Daoy (cell line): Measurements from ENCODE around the gene ALCAM. TPM values are rescaled to one million over a fixed set of nuclear protein-coding genes. Genes with fewer than 3 reads are reported as not detected.
"Not testable (repeated sequence)": the region's sequence is repeated elsewhere in the genome, so short reads cannot be mapped to it uniquely, and the experiment has no call there.

Source experiments
- DNase-seq: peaks from one replicate; pipeline ENCODE4 v3.0.0-alpha.2; 2015; ENCODE audit warnings: low read depth
- total RNA-seq: library from RNA; depleted of rRNA; stranded (reverse); fragments of >200 nt; shearing (Covaris generic); gene quantifications from 2 replicates; pipeline ENCODE4 v1.2.3, GENCODE V29; 2014

ALCAM gene
- total RNA-seq, 1 experiment from 2014 or later, result 102 TPM

GRCh38 chr3:105584003-105584790 lies 217.5 kb downstream of the ALCAM start:
- no peak for DNase-seq

DNA sequence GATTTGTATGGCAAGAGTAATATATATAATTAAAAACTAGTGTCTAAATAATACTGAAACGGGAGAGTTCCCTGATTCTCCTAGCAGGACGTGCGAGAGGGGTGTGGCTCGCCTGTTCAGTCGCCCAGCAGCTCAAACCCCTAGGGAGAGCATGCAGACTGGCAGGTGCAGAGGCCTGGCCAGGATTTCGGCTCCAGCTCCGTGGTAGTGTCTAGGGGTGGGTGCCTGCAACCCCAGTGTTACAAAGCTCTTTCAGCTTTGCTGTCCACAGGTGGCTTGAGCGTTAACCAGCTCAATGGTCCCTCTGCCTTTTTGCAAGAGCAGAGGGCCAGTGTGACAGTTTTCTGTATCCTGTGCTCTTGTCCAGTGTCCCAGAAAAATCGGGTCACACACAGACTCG lies 226.6 kb downstream of the ALCAM start:
- DNase-seq, result no peak

DNA sequence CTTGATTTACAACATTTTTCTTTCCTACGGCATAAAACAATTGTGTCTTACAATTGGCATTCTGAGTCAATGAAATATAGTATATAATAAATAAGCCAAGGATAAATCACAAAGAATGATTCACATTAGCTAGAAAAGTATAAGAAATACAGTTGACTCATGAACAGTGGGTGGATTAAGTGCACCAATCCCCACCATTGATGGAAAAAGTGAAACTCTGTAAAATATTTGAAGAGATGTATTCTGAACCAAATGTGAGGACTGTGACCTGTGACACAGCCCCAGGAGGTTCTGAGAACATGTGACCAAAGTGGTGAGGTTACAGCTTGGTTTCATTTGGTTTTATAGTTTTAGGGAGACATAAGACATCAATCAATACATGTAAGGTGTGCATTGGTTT lies 227.5 kb downstream of the ALCAM start:
- no peak for DNase-seq

DNA sequence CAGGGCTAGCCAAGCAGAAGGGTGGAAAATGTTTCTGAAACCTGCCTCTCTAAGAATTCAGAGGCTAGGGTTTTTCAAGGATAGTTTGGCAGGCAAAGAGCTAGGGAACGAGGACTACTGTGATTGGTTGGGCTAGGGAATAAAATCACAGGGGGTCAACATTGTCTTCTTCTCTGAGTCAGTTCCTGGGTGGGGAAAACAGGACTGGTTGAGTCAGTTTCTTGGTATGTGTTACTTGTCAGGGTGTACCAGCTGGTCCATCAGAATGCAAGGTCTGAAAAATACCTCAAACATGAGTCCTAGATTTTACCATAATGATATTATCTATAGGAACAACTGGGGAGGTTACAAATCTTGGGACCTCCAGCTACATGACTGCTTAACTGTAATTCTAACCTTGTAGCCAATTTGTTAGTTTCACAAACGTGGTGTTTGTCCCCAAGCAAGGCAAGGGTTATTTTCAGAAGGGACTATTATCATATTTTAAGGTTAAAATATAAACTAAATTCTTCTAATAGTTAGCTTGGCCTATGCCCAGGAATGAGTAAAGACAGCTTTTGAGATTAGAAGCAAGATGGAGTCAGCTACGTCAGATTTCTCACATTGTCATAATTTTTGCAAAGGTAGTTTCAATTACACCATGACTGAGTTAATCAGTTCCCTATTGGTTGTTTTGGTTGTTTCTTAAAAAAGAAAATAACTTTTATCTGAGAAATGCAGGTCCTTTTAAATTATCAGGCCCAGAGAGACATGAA lies 231.5 kb downstream of the ALCAM start:
- DNase-seq, result peak; percentile 78

GRCh38 chr3:105599350-105599749 lies 232.6 kb downstream of the ALCAM start:
- DNase-seq, result no peak

- DNase-seq, result not testable (repeated sequence)
Measured at GRCh38 chr3:105601756-105602155, 235.0 kb downstream of the ALCAM start.

DNA sequence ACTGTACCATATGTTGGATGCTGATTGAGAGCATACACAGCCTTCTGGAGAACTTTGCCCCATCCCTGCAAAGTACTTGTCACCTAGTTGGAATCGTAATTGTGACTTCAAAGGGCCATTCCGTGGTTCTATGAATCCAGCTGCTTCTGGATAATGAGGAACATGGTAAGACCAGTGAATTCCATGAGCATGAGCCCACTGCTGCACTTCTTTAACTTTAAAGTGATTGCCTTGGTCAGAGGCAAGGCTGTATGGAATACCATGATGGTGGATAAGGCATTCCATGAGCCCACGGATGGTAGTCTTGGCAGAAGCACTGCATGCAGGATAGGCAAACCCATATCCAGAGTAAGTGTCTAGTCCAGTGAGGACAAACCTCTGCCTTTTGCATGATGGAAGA lies 235.6 kb downstream of the ALCAM start:
- DNase-seq, result not testable (repeated sequence)

GRCh38 chr3:105603516-105603915 lies 236.8 kb downstream of the ALCAM start:
- not testable (repeated sequence) for DNase-seq

DNA sequence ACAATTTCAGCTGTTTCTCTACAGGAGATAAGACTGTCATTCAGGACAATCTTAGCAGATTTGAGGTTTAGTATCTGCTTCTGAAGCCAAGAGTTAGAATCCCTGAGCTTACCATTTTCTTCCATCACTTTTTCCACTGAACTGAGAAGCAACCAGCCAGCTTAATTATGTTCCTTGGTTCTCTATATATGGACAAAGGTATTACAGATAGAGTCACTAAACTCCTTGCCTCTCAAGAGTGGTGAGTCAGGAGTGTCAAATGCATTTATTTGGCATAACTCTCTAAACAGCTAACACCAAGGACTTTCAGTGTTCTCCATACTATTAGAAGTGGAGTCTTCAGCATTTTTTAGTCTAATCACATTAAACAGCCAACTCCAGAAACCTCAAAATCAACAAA lies 239.3 kb downstream of the ALCAM start:
- peak; percentile 8 for DNase-seq

GRCh38 chr3:105608623-105609022 lies 241.9 kb downstream of the ALCAM start:
- DNase-seq, result no peak

GRCh38 chr3:105610473-105610872 lies 243.8 kb downstream of the ALCAM start:
- DNase-seq, result no peak

GRCh38 chr3:105611304-105612192 lies 244.8 kb downstream of the ALCAM start:
- DNase-seq, result no peak

GRCh38 chr3:105613120-105613519 lies 246.4 kb downstream of the ALCAM start:
- DNase-seq, result no peak

GRCh38 chr3:105614288-105615030 lies 247.8 kb downstream of the ALCAM start:
- no peak for DNase-seq

DNA sequence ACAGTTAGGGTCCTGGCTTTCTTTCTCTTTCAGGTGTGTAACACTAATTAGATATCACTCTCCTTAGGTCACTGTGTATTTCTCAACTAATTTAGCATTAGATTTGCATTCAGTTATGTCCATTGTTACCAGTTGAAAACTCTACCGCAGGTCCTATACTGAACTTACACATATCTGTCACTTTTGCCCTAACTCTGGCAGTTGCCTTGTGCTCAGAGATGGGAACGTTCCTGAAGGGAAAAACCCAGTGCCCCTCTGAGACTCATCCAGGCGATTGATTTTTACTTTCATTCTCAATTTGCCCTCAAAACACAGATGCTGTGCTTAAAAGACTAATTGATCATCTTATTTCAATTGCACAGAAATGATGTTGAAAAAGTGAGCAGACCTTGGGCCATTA lies 249.1 kb downstream of the ALCAM start:
- no peak for DNase-seq

GRCh38 chr3:105616374-105617121 lies 249.8 kb downstream of the ALCAM start:
- DNase-seq, result no peak

- no peak for DNase-seq
Measured at GRCh38 chr3:105618556-105618955, 251.8 kb downstream of the ALCAM start.

- DNase-seq, result no peak
Measured at GRCh38 chr3:105619651-105620050, 252.9 kb downstream of the ALCAM start.

DNA sequence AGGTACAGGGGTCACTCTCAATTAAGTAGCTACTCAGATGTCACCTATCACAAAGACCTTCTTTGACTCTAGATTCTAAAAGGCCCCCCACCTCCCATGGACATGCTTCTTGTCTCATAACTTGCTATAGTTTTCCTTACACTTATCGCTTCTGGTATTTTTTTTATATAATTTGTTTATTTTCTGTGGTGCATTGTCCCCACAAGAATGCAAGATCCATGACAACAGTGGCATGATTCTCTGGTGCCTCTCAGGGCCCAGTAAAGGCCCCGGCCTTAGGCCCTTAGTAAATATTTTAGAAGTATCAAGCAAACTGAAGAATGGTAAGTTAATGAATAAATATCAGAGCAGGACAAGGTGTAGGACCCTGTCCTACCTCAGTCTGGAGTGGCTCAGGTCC lies 253.5 kb downstream of the ALCAM start:
- no peak for DNase-seq

GRCh38 chr3:105622169-105622568 lies 255.5 kb downstream of the ALCAM start:
- no peak for DNase-seq
